ENCODE measurements around the gene KREMEN1.
A peak's percentile ranks its signal among the peaks of the same experiment; 100 is the strongest.

KREMEN1 gene

DNA sequence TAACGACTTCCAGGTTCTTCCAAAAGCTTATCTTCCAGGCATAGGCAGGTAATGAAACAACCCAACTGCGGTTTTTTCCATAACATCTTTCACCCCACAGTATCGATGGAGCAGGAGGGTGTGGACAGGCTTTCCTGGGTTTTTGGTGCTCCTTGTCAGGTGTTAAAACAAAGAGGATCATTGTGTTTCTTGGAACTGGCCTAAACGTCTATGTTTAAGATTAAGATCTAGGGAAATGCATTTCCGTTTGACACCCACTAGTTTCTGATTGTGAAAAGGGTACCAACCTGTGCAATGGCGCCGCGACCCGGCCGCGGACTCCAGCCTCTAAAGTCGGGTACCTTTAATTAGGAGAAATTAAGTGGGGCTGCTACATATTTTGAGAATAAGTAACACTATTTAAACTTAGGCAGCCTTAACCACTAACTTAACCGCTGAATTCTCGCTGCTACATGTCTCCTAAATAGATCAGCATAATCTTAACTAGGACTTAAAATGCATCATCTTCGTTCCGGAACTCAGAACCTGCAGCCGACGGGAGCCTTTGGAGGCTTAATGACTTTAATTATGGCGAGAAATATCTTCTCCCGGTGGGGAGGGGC is 42.7 kb upstream of the KREMEN1 start:
- in situ Hi-C loops (cut with HindIII; ENCODE audit: low sequenced_read_pairs): no loop called here
- peak; percentile 76 for DNase-seq (ENCODE audit: low read depth, low spot score)
- TF ChIP-seq, protein P1, sequence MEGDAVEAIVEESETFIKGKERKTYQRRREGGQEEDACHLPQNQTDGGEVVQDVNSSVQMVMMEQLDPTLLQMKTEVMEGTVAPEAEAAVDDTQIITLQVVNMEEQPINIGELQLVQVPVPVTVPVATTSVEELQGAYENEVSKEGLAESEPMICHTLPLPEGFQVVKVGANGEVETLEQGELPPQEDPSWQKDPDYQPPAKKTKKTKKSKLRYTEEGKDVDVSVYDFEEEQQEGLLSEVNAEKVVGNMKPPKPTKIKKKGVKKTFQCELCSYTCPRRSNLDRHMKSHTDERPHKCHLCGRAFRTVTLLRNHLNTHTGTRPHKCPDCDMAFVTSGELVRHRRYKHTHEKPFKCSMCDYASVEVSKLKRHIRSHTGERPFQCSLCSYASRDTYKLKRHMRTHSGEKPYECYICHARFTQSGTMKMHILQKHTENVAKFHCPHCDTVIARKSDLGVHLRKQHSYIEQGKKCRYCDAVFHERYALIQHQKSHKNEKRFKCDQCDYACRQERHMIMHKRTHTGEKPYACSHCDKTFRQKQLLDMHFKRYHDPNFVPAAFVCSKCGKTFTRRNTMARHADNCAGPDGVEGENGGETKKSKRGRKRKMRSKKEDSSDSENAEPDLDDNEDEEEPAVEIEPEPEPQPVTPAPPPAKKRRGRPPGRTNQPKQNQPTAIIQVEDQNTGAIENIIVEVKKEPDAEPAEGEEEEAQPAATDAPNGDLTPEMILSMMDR (IDR thresholded peaks at IDR 0.05; ENCODE audit: low read depth, low read length): no peak
- H3K4me3 ChIP-seq (ENCODE audit: low read depth, low read length): peak overlapping the region; percentile 39

DNA sequence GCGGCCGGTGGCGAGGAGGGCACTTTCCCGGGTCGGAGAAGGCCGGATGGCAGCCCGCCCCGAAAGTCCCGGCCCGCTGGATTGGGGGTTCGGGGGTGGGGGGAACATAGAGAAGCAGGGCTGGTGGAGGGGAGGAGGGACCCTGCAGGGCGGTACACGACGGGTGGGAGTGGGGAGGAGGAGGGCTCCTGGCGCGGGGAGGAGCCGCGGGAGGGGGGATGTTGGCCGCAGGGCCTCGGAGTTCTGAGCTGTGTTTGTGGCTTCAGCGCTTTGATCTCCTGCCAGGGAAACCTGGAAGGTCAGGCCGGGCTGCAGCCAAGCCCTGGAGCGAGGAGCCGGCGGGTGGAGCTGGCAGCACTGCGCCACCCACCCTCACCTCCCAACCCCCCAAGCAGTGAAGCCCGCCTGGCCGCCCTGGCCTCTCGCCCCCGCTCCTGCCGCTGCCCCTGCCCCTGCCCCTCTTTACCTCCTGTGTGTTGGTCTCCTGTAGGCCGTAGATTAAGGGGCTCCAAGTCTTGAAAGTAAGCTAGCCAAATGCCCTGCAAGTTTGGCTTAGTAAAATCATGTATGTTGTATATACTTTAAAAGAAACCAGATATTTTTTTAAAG is 42.1 kb upstream of the KREMEN1 start:
- peak; percentile 96 for DNase-seq (ENCODE audit: low read depth, low spot score)

DNA sequence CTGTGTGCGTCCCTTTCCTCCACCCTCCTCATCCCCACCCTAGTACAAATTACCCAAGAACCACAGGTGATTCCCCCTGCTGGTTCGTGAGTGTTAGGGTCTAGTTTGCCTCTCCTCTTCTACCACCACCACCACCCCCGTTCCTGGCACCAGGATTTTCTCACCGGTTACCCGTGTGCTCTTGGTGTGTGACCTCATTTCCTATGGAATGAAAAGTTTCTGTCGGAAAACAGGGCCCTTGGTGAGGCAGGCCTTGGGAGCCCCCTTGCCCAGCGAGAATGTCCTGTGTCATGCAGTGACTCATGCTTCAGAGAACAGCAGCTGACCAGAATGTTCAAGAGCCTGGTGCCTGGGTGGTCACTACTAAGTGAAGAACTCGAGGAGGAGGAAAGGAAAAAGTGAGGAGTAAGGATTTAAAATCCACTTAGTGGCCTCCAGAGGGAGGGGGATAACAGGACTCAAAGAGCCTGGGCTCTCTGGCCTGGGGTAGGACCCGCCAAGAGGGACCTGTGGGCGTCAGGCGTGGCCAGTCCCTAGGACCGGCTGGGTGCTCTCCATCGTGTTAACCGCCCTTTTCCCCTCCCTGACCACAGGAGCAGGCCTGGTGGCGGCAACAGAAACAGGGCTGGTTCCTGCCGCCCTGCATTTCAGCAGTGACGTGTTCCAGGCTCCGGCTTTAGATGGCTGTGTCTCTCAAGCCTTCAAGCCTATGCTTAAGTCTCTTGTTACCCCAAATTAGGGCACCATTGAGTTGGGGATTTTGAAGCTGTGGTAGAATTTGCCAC is 41.4 kb upstream of the KREMEN1 start:
- DNase-seq (ENCODE audit: low read depth, low spot score): peak; percentile 99
- H3K4me3 ChIP-seq (ENCODE audit: low read depth, low read length): peak overlapping the region; percentile 39
- TF ChIP-seq, protein P1 (IDR thresholded peaks at IDR 0.05; ENCODE audit: low read depth, low read length): peak; percentile 9
- in situ Hi-C loops (cut with HindIII; ENCODE audit: low sequenced_read_pairs): no loop called here

More for the DNA sequence above, 42.1 kb upstream of the KREMEN1 start:
- TF ChIP-seq, protein P1 (IDR thresholded peaks at IDR 0.05; ENCODE audit: low read depth, low read length): no peak
- in situ Hi-C loops (cut with HindIII; ENCODE audit: low sequenced_read_pairs): no loop called here
- H3K4me3 ChIP-seq (ENCODE audit: low read depth, low read length): peak overlapping the region; percentile 39

DNA sequence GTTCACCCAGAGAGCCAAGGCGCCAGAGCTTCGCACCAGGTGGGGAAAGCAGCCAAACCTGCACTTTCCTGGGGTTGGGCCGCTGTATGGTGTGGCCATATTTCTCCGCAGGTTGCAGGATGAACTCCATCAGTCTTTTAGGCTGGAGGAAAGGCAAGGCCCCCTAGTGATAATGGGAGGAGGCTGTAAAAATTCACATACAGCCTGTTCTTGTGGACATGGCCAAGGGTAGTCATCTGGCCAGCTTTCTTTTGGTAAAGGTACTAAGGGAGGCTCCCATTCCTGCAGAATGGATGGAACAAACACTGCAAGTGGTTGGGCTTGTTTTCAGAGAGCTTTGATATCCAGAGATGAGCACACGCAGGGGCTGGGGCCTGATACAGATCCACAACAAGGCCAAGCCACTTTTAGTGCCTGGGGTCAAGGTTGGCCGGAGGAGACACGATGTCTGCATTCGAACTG is 40.8 kb upstream of the KREMEN1 start:
- H3K4me3 ChIP-seq (ENCODE audit: low read depth, low read length): peak overlapping the region; percentile 39
- TF ChIP-seq, protein P1 (IDR thresholded peaks at IDR 0.05; ENCODE audit: low read depth, low read length): peak; percentile 2
- in situ Hi-C loops (cut with HindIII; ENCODE audit: low sequenced_read_pairs): no loop called here
- DNase-seq (ENCODE audit: low read depth, low spot score): no peak

DNA sequence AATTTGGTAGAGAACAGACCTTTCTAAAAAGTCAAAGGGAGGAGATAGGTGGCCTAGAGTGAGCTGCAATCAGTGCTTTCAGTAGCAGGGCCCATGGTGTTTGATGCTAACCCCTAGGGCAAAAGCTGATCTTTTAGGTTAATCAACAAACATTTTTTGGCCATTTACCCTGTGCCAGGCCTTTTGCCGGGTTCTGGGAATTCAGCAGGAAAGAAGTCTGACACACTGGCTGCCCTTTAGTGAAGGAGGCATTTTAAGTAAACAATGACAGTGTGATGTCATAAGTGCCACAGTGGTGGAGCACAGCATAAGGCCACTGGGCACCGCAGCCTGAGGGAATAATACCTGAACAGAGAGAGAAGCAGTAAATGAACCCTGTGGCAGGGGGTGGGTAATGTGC is 40.3 kb upstream of the KREMEN1 start:
- DNase-seq (ENCODE audit: low read depth, low spot score): peak; percentile 5
- in situ Hi-C loops (cut with HindIII; ENCODE audit: low sequenced_read_pairs): no loop called here
- TF ChIP-seq, protein P1 (IDR thresholded peaks at IDR 0.05; ENCODE audit: low read depth, low read length): no peak
- H3K4me3 ChIP-seq (ENCODE audit: low read depth, low read length): no peak overlapping the region

DNA sequence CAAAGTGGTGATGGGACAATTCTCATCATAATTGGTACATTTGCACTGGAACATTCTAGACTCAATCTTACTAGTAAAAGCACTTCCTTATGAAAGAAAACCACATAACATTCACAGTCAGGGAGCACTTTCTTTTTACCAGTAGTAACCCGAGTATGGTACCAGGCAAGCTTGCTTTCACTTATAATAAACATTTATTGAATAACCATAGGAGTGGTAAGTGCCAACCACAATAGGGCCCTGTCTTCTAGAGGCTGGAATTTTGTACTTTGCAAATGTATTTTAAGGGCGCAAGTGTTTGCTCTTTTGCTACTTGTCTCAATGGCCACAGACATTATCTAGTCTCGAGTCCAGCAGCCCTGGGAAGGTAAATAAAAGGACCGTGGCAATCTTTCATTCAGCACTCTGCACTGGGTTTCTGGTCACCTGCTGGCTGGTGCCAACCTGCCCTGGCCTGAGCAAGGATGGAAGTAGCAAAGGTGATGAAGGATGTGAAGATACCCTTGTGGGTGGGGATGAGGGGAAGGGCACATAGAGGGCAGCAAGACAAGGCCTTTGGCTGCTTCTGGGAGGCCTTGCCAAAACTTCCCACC is 35.4 kb upstream of the KREMEN1 start:
- in situ Hi-C loops (cut with HindIII; ENCODE audit: low sequenced_read_pairs): no loop called here

More for the DNA sequence above, 35.4 kb upstream of the KREMEN1 start:
- TF ChIP-seq, protein P1 (IDR thresholded peaks at IDR 0.05; ENCODE audit: low read depth, low read length): no peak
- DNase-seq (ENCODE audit: low read depth, low spot score): peak; percentile 19
- no peak overlapping the region for H3K4me3 ChIP-seq (ENCODE audit: low read depth, low read length)

All from astrocyte of the spinal cord (primary cell).